Fibroblast of skin of left biceps (primary cell): ENCODE results near the gene U2SURP.
"Not testable (repeated sequence)": the region's sequence is repeated elsewhere in the genome, so short reads cannot be mapped to it uniquely, and the experiment has no call there.

Experiments used
- DNase-seq, 2 experiments: peaks; one replicate each; pipeline ENCODE4 v3.0.0-alpha.2; 2013; ENCODE audit warnings: low read depth in 2 of 2

The U2SURP gene

DNA sequence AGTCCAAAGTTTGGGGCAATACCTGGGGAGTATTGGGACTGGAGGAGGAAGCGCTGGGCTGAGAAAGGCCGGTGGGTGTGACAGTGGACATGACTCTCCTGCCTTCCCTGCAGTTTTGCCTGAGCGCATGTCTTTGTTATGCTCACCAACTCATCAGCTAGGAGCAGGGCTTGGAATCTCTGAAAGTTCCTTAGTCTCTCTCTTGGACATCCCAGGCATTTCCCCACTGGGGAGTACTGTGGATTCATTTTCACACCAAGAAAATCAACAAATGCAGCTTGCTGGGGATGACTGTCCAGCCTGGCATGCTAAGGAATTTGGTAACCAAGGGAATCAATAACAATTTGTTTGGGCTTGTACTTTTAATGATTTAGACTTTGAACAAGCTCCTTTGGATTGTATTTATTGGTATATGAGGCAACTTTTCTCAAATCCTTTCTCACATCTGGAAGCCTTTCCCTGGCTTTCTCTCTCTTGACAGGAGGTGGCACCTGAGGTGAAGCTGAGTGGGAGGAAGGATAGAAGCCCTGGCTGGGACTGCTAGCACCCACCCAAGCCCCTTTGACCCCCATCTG lies 69.7 kb downstream of the U2SURP start:
- peak; percentile 31 to 45 for DNase-seq

DNA sequence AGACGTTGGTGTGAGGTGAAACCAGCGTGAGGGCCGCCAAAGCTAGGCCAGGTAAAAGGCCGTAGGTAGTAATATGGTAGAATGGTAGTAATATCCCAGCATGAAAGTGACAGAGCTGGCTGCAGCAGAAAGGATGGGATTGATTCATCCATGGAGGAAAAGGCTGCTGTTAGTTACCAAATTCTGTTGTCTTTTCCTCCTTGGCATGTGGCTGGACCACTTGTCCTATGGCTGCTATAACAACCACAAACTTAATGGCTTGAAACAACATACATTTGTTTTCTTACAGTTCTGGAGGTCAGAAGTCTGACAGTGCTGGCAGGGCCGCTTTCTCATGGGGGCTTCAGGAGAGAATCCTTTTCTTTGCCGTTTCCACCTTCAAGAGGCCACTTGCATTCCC lies 70.4 kb downstream of the U2SURP start:
- DNase-seq = no peak

- not testable (repeated sequence) for DNase-seq
These were observed 71.1 kb downstream of the U2SURP start for GRCh38 chr3:143072298-143073020.

- not testable (repeated sequence) for DNase-seq
These were observed 72.2 kb downstream of the U2SURP start for GRCh38 chr3:143073541-143073940.

- not testable (repeated sequence) for DNase-seq
These were observed 72.6 kb downstream of the U2SURP start for GRCh38 chr3:143073983-143074382.

DNA sequence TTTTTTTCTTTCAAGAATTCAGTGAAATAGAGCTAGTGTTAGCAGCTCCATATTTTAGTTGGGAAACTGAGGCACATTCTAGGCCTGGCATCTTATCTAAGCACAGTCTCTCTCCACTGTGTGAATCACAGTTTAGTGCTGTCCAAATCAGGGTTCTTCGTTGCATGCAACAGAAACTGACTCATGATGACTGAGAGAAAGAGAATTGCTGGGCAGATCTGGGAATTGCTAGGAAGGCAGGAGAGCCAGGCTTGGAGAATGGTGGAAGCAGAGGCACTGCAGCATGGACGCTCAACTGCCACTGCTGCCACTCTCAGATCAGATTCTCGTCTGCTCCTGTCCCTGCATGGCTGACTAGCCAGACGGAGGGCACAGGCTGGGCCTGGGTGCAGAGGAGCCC lies 77.5 kb downstream of the U2SURP start:
- no peak for DNase-seq

DNA sequence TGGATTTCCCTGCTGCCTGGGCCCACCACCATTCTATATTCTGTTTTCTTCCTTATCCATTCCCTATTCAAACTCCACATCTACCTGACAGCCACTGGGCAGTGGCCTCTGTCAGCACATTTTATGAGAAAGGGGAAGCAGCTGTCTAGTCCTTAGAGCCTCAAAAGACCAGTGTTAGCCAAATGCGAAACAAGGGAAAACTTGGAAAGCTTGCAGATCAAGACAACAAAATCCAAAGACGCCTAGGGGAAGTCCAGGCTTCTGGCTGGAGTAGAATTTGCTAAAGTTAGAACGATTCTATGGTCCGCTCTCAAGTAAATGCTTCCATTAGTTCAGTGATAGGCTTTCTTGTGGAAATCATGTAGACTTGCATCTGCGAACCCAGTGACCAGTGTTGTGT lies 78.8 kb downstream of the U2SURP start:
- DNase-seq = no peak

GRCh38 chr3:143081365-143081764 lies 80.0 kb downstream of the U2SURP start:
- DNase-seq = no peak

- DNase-seq = no peak
These were observed 80.7 kb downstream of the U2SURP start for GRCh38 chr3:143081844-143082778.

DNA sequence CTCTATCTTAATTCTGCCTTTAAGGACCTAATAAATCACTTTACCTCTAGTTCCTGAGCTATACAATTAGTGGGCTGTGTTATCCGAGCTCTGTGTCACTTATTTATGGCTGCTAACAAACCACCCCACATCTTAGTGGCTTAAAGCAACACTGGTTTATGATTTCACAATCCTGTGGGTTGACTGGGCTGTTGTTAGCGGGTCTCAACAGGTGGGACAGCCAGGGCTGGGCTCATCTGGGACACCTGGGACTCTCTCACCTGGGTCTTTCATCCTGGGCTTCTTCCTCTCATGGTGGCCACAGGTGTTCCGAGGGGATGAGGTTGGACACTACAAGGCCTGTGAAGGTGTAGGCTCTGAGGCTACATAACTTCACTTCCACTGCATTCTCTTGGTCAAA lies 82.4 kb downstream of the U2SURP start:
- no peak for DNase-seq

DNA sequence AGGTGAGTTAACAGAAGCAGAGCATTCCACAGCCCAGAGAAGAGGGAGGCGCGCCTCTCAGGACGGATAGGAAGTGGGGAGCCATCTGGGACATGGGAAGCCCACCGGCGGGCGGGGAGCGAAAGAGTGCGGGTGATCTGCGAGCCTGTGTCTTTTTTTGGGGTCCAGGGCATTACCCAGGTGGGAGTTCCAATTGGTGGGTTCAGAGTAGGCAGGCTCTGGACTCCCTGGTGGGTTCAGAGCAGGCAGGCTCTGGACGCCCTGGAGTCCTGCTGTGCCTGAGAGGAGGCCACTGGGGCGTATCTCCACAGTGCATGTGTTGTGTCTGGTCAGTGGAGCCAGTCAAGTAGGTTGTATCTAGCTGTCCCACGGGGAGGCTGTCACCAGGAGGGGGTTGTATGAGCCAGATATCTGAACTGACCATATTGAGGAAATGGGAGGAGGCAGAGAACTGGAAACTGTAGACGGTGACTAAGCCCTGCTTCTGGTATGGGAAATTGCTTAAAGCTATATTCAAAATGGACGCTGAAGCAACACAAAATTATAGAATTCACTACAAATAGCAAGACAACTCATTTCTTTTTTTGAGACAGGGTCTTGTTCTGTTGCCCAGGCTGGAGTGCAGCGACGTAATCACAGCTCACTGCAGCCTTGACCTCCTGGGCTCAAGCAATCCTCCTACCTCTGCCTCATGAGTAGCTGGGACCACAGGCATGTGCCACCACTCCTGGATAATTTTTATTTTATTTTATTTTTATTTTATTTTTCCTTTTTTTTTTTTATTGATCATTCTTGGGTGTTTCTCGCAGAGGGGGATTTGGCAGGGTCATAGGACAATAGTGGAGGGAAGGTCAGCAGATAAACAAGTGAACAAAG lies 83.7 kb downstream of the U2SURP start:
- no peak for DNase-seq

DNA sequence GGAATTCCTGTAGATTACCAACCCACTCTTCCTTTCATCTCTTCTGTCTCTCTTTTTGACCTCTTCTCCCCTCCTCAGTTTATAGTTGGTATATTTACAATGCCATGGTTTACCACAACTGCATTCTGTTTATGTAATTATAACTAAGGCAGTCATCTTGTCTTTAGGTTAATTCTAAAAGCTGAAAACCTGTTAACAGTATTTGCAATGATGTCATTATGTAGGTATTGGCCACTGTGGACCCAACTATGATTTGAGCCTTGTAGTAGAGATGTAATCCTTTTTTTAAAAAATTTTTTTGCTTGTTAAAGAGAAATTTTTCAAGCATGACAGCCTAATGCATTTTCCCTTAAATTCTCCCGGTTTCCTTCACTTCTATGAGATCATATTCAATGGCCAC lies 87.5 kb downstream of the U2SURP start:
- no peak for DNase-seq

DNA sequence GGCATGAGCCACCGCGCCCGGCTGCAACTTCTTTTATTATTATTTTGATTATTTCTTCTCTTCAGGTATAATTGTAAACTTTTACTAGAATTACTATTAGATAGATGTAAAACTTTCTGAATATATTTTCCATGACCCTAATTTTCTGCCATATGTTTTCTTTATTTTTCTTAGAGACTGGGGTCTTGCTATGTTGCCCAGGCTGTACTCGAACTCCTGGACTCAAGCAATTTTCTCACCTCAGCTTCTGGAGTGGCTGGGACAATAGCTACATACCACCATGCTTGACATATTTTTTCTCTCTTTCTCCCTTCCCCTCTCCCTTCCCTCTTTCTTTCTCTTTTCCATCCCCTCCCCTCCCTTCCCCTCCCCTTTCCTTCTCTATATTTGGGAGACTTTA lies 88.6 kb downstream of the U2SURP start:
- no peak for DNase-seq

DNA sequence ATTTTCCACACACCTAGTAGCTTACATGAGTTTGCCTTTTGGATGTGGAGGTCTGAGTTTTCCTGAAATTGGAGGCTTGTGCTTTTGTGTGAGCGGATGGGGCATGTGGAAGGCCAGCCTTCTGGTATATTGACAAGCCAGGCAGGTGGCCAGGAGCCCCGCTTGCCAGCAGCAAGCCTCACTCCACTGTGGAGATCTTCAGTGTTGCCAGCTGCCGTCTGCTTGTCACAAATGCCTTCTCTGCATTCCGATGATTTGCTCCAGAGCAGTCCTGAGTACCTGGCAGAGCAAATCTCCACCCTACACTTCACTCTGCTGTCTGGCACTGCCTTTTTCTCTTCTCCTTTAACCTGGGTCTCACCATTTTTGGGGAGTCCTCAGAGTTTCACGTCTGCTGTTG lies 89.1 kb downstream of the U2SURP start:
- DNase-seq = no peak

GRCh38 chr3:143090976-143091837 lies 89.8 kb downstream of the U2SURP start:
- no peak for DNase-seq

- DNase-seq = no peak
These were observed 90.8 kb downstream of the U2SURP start for GRCh38 chr3:143092191-143092590.

- no peak for DNase-seq
These were observed 94.4 kb downstream of the U2SURP start for GRCh38 chr3:143095813-143096212.

DNA sequence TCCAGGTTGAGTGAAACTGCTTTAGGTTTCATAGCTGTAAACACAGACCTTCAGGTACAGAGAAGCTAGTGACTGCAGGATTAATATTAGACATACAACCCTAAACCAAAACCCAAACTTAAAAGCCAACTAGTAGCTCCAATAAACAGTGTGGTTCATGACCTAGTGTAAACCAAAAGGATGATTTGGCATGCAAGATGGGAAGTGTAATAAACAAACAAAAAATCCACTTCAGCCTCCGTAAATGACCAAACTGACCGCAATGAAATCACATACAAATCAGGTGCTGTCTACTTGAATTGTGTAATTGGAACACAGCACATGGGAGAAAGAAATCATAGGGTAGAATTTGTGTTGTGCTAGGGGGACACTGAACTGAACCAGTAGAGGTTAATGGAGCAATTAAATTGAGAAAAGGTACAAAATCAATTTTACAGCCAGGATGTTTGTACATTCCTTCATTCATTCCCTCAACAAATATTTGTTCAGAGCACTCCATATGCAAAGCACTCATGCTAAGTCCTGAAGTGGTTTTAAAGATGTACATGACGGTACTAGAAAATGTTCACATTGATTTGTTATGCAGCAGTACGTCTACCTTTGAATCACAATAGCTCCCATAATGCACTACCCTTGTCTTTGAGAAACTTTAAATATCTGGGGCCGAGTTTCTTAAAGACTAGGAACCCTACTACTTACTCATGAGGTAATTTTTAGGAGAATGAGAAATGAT lies 96.8 kb downstream of the U2SURP start:
- DNase-seq = no peak

GRCh38 chr3:143099210-143099609 lies 97.8 kb downstream of the U2SURP start:
- DNase-seq = no peak

- DNase-seq = no peak
These were observed 98.3 kb downstream of the U2SURP start for GRCh38 chr3:143099690-143100089.
